Mesenchymal stem cell (in vitro differentiated cells and primary cell): ENCODE data around the gene FAAP24.
"Not testable (repeated sequence)": the region's sequence is repeated elsewhere in the genome, so short reads cannot be mapped to it uniquely, and the experiment has no call there.

Experiments used
- DNase-seq: peaks from one replicate; pipeline ENCODE4 v3.0.0-alpha.2; 2013
- H2AFZ ChIP-seq: one replicate; pipeline ENCODE4 v1.6.1; 2013; ENCODE audit warnings: low read depth, mild to moderate bottlenecking, control low read depth, inconsistent platforms, low read length, moderate library complexity
- H2AK5ac ChIP-seq: 2 replicates; pipeline ENCODE4 v1.6.1; 2013; ENCODE audit warnings: low read length, moderate library complexity, mild to moderate bottlenecking, inconsistent platforms; ENCODE audit not compliant: severe bottlenecking
- H2BK120ac ChIP-seq: one replicate; pipeline ENCODE4 v1.6.1; 2013; ENCODE audit warnings: low read depth, mild to moderate bottlenecking, inconsistent platforms, low read length, moderate library complexity
- H2BK12ac ChIP-seq, 2 experiments: one replicate each; pipeline ENCODE4 v1.6.1; 2013; ENCODE audit warnings: inconsistent platforms in 2 of 2, low read length in 2 of 2, mild to moderate bottlenecking in 2 of 2, moderate library complexity in 2 of 2, control low read depth in 1 of 2
- H2BK15ac ChIP-seq: one replicate; pipeline ENCODE4 v1.6.1; 2013; ENCODE audit warnings: mild to moderate bottlenecking, low read depth, inconsistent platforms; ENCODE audit not compliant: poor library complexity, severe bottlenecking
- H2BK5ac ChIP-seq: 2 replicates; pipeline ENCODE4 v1.6.1; 2013; ENCODE audit warnings: low read depth, mild to moderate bottlenecking, low read length, control low read depth, inconsistent platforms; ENCODE audit not compliant: poor library complexity, severe bottlenecking
- H3K14ac ChIP-seq, 2 experiments: one replicate each; pipeline ENCODE4 v1.6.1; 2013; ENCODE audit warnings: inconsistent platforms in 2 of 2, low read length in 2 of 2, control low read depth in 1 of 2, mild to moderate bottlenecking in 1 of 2, moderate library complexity in 1 of 2
- H3K18ac ChIP-seq, 2 experiments: one replicate each; pipeline ENCODE4 v1.6.1; 2013; ENCODE audit warnings: inconsistent platforms in 2 of 2, low read length in 2 of 2, control low read depth in 1 of 2, low read depth in 1 of 2, mild to moderate bottlenecking in 1 of 2
- H3K23ac ChIP-seq, 2 experiments: one replicate each; pipeline ENCODE4 v1.6.1; 2013; ENCODE audit warnings: inconsistent platforms in 2 of 2, low read length in 2 of 2, mild to moderate bottlenecking in 2 of 2, moderate library complexity in 2 of 2, control low read depth in 1 of 2
- H3K27ac ChIP-seq: 2 replicates; pipeline ENCODE4 v1.5.1; 2013; ENCODE audit warnings: mild to moderate bottlenecking, moderate library complexity, low read length, control low read depth, inconsistent platforms; ENCODE audit not compliant: poor library complexity, severe bottlenecking
- H3K27me3 ChIP-seq, 2 experiments: 2 replicates each; pipeline versions ENCODE4 v1.6.1 to v1.7.0; 2013; ENCODE audit warnings: low read length in 2 of 2, mild to moderate bottlenecking in 2 of 2, moderate library complexity in 2 of 2, control low read depth in 1 of 2, inconsistent platforms in 1 of 2; ENCODE audit not compliant: control insufficient read depth in 1 of 2, insufficient read depth in 1 of 2
- H3K36me3 ChIP-seq, 2 experiments: 2 replicates each; pipeline versions ENCODE4 v1.6.1 to v1.7.0; 2013; ENCODE audit warnings: low read length in 2 of 2, control low read depth in 1 of 2, inconsistent platforms in 1 of 2, low read depth in 1 of 2, mild to moderate bottlenecking in 1 of 2; ENCODE audit not compliant: insufficient read depth in 2 of 2, control insufficient read depth in 1 of 2
- H3K4ac ChIP-seq, 2 experiments: one replicate each; pipeline ENCODE4 v1.6.1; 2013; ENCODE audit warnings: inconsistent platforms in 2 of 2, low read length in 2 of 2, mild to moderate bottlenecking in 2 of 2, moderate library complexity in 2 of 2, control low read depth in 1 of 2, low read depth in 1 of 2
- H3K4me1 ChIP-seq: 2 replicates; pipeline ENCODE4 v1.6.1; 2013; ENCODE audit warnings: low read depth, low read length, control low read depth; ENCODE audit not compliant: control insufficient read depth, insufficient read depth
- H3K4me2 ChIP-seq: 2 replicates; pipeline ENCODE4 v1.6.1; 2013; ENCODE audit warnings: low read length, mild to moderate bottlenecking, inconsistent platforms; ENCODE audit not compliant: poor library complexity, severe bottlenecking
- H3K4me3 ChIP-seq, 2 experiments: 2 replicates each; pipeline versions ENCODE4 v1.5.1 to v1.7.0; 2013; ENCODE audit warnings: low read length in 2 of 2, mild to moderate bottlenecking in 2 of 2, control low read depth in 1 of 2, low read depth in 1 of 2; ENCODE audit not compliant: insufficient read depth in 1 of 2
- H3K79me1 ChIP-seq: replicated peaks from 2 replicates; pipeline ENCODE4 v1.6.1; 2013; ENCODE audit warnings: mild to moderate bottlenecking, control low read depth, low read length, inconsistent platforms; ENCODE audit not compliant: poor library complexity, severe bottlenecking
- H3K9ac ChIP-seq: 2 replicates; pipeline ENCODE4 v1.7.0; 2013; ENCODE audit warnings: mild to moderate bottlenecking, low read length, moderate library complexity
- H3K9me3 ChIP-seq: 2 replicates; pipeline ENCODE4 v1.7.0; 2013; ENCODE audit warnings: mild to moderate bottlenecking, low read length; ENCODE audit not compliant: control insufficient read depth
- H4K8ac ChIP-seq: one replicate; pipeline ENCODE4 v1.6.1; 2013; ENCODE audit warnings: inconsistent platforms, mild to moderate bottlenecking, low read length, moderate library complexity
- H4K91ac ChIP-seq: one replicate; pipeline ENCODE4 v1.6.1; 2013; ENCODE audit warnings: mild to moderate bottlenecking, low read length, inconsistent platforms
- WGBS: methylation state at CpG from one replicate; pipeline ENCODE4 v1.1.7; 2013; ENCODE audit warnings: mixed read lengths; 5-methylcytosine and 5-hydroxymethylcytosine counted together

Gene FAAP24

GRCh38 chr19:33025468-33026238 is 53.6 kb downstream of the FAAP24 start:
- not testable (repeated sequence) for H4K8ac ChIP-seq, H3K4ac ChIP-seq, H2AFZ ChIP-seq, H3K27ac ChIP-seq, DNase-seq, H2BK12ac ChIP-seq, H2BK5ac ChIP-seq, H3K4me2 ChIP-seq, H2AK5ac ChIP-seq, H3K23ac ChIP-seq, H3K27me3 ChIP-seq, H4K91ac ChIP-seq, H3K14ac ChIP-seq, H2BK15ac ChIP-seq, H3K9me3 ChIP-seq, H3K4me3 ChIP-seq, H3K9ac ChIP-seq, H2BK120ac ChIP-seq, H3K18ac ChIP-seq
- peaks cover 0 to 43% of the 10 kb centered on the region in 2 experiments for H3K36me3 ChIP-seq
- WGBS: 98% methylated on average over 5 of the region's 12 CpGs
- H3K4me1 ChIP-seq: peaks cover 12% of the 10 kb centered on the region
- H3K79me1 ChIP-seq: peaks cover 34% of the 10 kb centered on the region

GRCh38 chr19:33026602-33027001 is 54.6 kb downstream of the FAAP24 start:
- H3K14ac ChIP-seq, DNase-seq, H2BK120ac ChIP-seq, H3K27ac ChIP-seq, H4K8ac ChIP-seq, H2AK5ac ChIP-seq, H2BK12ac ChIP-seq, H2AFZ ChIP-seq, H3K4me3 ChIP-seq, H3K27me3 ChIP-seq, H2BK5ac ChIP-seq, H3K4me2 ChIP-seq, H3K23ac ChIP-seq, H4K91ac ChIP-seq, H2BK15ac ChIP-seq, H3K18ac ChIP-seq, H3K4ac ChIP-seq, H3K9ac ChIP-seq, H3K9me3 ChIP-seq: not testable (repeated sequence)
- H3K36me3 ChIP-seq: peaks cover 0 to 44% of the 10 kb centered on the region in 2 experiments
- WGBS: 92% methylated on average over 5 of the region's 5 CpGs
- peaks cover 38% of the 10 kb centered on the region for H3K79me1 ChIP-seq
- peaks cover 11% of the 10 kb centered on the region for H3K4me1 ChIP-seq
